Measurements from ENCODE around the gene CD5L. TPM values are rescaled to one million over a fixed set of nuclear protein-coding genes. Genes with fewer than 3 reads are reported as not detected.

CD5L gene
- total and polyA plus RNA-seq, 8 donors = 0.23 to 2.2 (median 0.64) TPM; not detected in 5

- Histone ChIP-seq H3K9me3 (no peaks in the 10 kb centered on the region), H3K4me3 (no peak overlapping the region), H3K4me1 (no peaks in the 10 kb centered on the region), H3K27ac (no peak overlapping the region), H3K36me3 (no peaks in the 10 kb centered on the region), H3K27me3 (peaks cover 0 to 8% of the 10 kb centered on the region in 2 donors)
- TF ChIP-seq, protein P1, sequence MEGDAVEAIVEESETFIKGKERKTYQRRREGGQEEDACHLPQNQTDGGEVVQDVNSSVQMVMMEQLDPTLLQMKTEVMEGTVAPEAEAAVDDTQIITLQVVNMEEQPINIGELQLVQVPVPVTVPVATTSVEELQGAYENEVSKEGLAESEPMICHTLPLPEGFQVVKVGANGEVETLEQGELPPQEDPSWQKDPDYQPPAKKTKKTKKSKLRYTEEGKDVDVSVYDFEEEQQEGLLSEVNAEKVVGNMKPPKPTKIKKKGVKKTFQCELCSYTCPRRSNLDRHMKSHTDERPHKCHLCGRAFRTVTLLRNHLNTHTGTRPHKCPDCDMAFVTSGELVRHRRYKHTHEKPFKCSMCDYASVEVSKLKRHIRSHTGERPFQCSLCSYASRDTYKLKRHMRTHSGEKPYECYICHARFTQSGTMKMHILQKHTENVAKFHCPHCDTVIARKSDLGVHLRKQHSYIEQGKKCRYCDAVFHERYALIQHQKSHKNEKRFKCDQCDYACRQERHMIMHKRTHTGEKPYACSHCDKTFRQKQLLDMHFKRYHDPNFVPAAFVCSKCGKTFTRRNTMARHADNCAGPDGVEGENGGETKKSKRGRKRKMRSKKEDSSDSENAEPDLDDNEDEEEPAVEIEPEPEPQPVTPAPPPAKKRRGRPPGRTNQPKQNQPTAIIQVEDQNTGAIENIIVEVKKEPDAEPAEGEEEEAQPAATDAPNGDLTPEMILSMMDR (IDR thresholded peaks at IDR 0.05) = no peak
- intact Hi-C loops (cut with DNase I) = no loop called here
- ATAC-seq = no peak
- DNase-seq = no peak
Observed at GRCh38 chr1:157868654-157869053, 27.0 kb upstream of the CD5L start.

GRCh38 chr1:157862114-157863070 lies 20.8 kb upstream of the CD5L start:
- peaks cover 0 to 8% of the 10 kb centered on the region in 2 donors for H3K27me3 ChIP-seq
- DNase-seq (no peak), ATAC-seq (no peak)
- no peak overlapping the region for H3K27ac ChIP-seq
- TF ChIP-seq, protein P1 (IDR thresholded peaks at IDR 0.05) = no peak
- intact Hi-C loops (cut with DNase I) = no loop called here
- H3K4me3 ChIP-seq = no peak overlapping the region
- no peaks in the 10 kb centered on the region for H3K4me1 ChIP-seq
- H3K36me3 ChIP-seq = no peaks in the 10 kb centered on the region
- no peaks in the 10 kb centered on the region for H3K9me3 ChIP-seq

GRCh38 chr1:157856538-157856937 lies 14.9 kb upstream of the CD5L start:
- no peak for DNase-seq
- TF ChIP-seq, protein P1 (IDR thresholded peaks at IDR 0.05) = no peak
- no peak for ATAC-seq
- no peaks in the 10 kb centered on the region for H3K36me3 ChIP-seq
- intact Hi-C loops (cut with DNase I) = no loop called here
- H3K27ac ChIP-seq = no peak overlapping the region
- no peaks in the 10 kb centered on the region for H3K27me3 ChIP-seq
- H3K9me3 ChIP-seq = no peaks in the 10 kb centered on the region
- H3K4me3 ChIP-seq = no peak overlapping the region
- H3K4me1 ChIP-seq = no peaks in the 10 kb centered on the region

DNA sequence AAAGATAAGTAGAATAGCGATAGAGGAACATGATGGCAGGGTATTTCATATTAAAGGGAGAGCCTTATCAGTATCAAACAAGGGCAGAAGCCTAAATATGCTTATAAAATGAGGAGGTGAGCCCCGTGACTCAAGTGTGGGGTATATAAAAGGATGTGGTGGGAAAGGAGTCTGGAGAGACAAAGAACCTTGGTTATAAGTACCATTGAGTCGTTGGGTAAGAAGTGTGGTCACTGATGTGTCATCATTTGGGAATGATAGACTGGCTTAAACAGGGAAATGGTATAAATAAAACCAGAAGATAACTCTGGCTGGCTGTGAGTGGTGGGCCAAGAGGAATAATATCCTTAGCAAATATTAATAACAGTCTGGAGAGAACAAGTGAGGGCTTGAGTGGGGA lies 10.9 kb upstream of the CD5L start:
- no peak for ATAC-seq
- H3K4me1 ChIP-seq = no peaks in the 10 kb centered on the region
- no peaks in the 10 kb centered on the region for H3K36me3 ChIP-seq

More for the DNA sequence above, 10.9 kb upstream of the CD5L start:
- TF ChIP-seq, protein P1 (IDR thresholded peaks at IDR 0.05) = no peak
- Histone ChIP-seq H3K9me3 (no peaks in the 10 kb centered on the region), H3K27ac (no peak overlapping the region), H3K27me3 (no peaks in the 10 kb centered on the region), H3K4me3 (no peak overlapping the region)
- no peak for DNase-seq
- intact Hi-C loops (cut with DNase I) = no loop called here
